HuH-7 (cell line): ENCODE measurements around the gene PLD6.

ENCODE experiments used
- DNase-seq: peaks from one replicate; pipeline ENCODE4 v3.0.0; 2011; ENCODE audit warnings: low spot score

Gene PLD6

GRCh38 chr17:17154556-17154955 is 51.6 kb downstream of the PLD6 start:
- DNase-seq: no peak

GRCh38 chr17:17153709-17154108 is 52.4 kb downstream of the PLD6 start:
- DNase-seq: no peak

- DNase-seq: no peak
Observed at GRCh38 chr17:17153071-17153470, 53.1 kb downstream of the PLD6 start.

GRCh38 chr17:17152385-17152784 is 53.7 kb downstream of the PLD6 start:
- DNase-seq: no peak

GRCh38 chr17:17151962-17152361 is 54.2 kb downstream of the PLD6 start:
- no peak for DNase-seq

- DNase-seq: no peak
Observed at GRCh38 chr17:17151541-17151940, 54.6 kb downstream of the PLD6 start.

- DNase-seq: no peak
Observed at GRCh38 chr17:17151055-17151454, 55.1 kb downstream of the PLD6 start.
